ENCODE results near the gene NLN. TPM values are rescaled to one million over a fixed set of nuclear protein-coding genes. Genes with fewer than 3 reads are reported as not detected.

Gene NLN
- total and polyA plus RNA-seq, 2 donors (not counting 1 experiment from before 2014, with no cell fraction given): 29.2 to 33.7 TPM

- TF ChIP-seq CTCF (conservative IDR thresholded peaks at IDR 0.05 in 1 of 2, IDR thresholded peaks at IDR 0.05 in 1 of 2; ENCODE audit: low read depth in 1 of 2, low read length in 2 of 2) (no peak), EZH2 (IDR thresholded peaks at IDR 0.05; ENCODE audit: low read length, missing control alignments) (no peak)
- H3K27me3 ChIP-seq (ENCODE audit: control insufficient read depth, insufficient read depth, low read length): no peaks in the 10 kb centered on the region
- peak overlapping the region; percentile 16 for H3K27ac ChIP-seq (ENCODE audit: insufficient read depth, low read length)
- no peak overlapping the region for H3K9ac ChIP-seq (ENCODE audit: insufficient read depth, low read length)
- DNase-seq (ENCODE audit: low read depth in 2 of 2): peak in 1 of 2 donors; percentile 54
- no peaks in the 10 kb centered on the region for H3K79me2 ChIP-seq (ENCODE audit: control insufficient read depth, insufficient read depth, low read length)
- peaks cover 2% of the 10 kb centered on the region for H3K36me3 ChIP-seq (ENCODE audit: control insufficient read depth, insufficient read depth, low read length)
- H3K4me2 ChIP-seq (ENCODE audit: extremely low read depth, insufficient read depth, low read length): peak overlapping the region; percentile 41
- no peaks in the 10 kb centered on the region for H3K9me3 ChIP-seq (ENCODE audit: control insufficient read depth, insufficient read depth, low read depth, low read length)
- H3K4me3 ChIP-seq (replicated peaks in 1 of 4; ENCODE audit: control extremely low read depth in 1 of 4, insufficient read depth in 1 of 4, low read depth in 3 of 4, low read length in 4 of 4): no peak overlapping the region
- peaks cover 8% of the 10 kb centered on the region for H3K4me1 ChIP-seq (ENCODE audit: control insufficient read depth, extremely low read depth, insufficient read depth, low read length)
- H2AFZ ChIP-seq (ENCODE audit: low read length): peak overlapping the region; percentile 36
- H4K20me1 ChIP-seq (ENCODE audit: control insufficient read depth, extremely low read depth, insufficient read depth, low read length): no peaks in the 10 kb centered on the region
These were observed 86.3 kb downstream of the NLN start for GRCh38 chr5:65808251-65808741.

- H4K20me1 ChIP-seq (ENCODE audit: control insufficient read depth, extremely low read depth, insufficient read depth, low read length): no peaks in the 10 kb centered on the region
- TF ChIP-seq CTCF (conservative IDR thresholded peaks at IDR 0.05 in 1 of 2, IDR thresholded peaks at IDR 0.05 in 1 of 2; ENCODE audit: low read depth in 1 of 2, low read length in 2 of 2): no peak
- TF ChIP-seq EZH2 (IDR thresholded peaks at IDR 0.05; ENCODE audit: low read length, missing control alignments): no peak
- H3K27ac ChIP-seq (ENCODE audit: insufficient read depth, low read length): no peak overlapping the region
- no peak overlapping the region for H3K4me3 ChIP-seq (replicated peaks in 1 of 4; ENCODE audit: control extremely low read depth in 1 of 4, insufficient read depth in 1 of 4, low read depth in 3 of 4, low read length in 4 of 4)
- peak overlapping the region; percentile 13 for H2AFZ ChIP-seq (ENCODE audit: low read length)
- H3K4me2 ChIP-seq (ENCODE audit: extremely low read depth, insufficient read depth, low read length): peak overlapping the region; percentile 41
- peaks cover 8% of the 10 kb centered on the region for H3K4me1 ChIP-seq (ENCODE audit: control insufficient read depth, extremely low read depth, insufficient read depth, low read length)
- H3K36me3 ChIP-seq (ENCODE audit: control insufficient read depth, insufficient read depth, low read length): peaks cover 2% of the 10 kb centered on the region
- H3K79me2 ChIP-seq (ENCODE audit: control insufficient read depth, insufficient read depth, low read length): no peaks in the 10 kb centered on the region
- no peaks in the 10 kb centered on the region for H3K9me3 ChIP-seq (ENCODE audit: control insufficient read depth, insufficient read depth, low read depth, low read length)
- no peaks in the 10 kb centered on the region for H3K27me3 ChIP-seq (ENCODE audit: control insufficient read depth, insufficient read depth, low read length)
- H3K9ac ChIP-seq (ENCODE audit: insufficient read depth, low read length): no peak overlapping the region
- peak; percentile 49 to 59 for DNase-seq (ENCODE audit: low read depth in 2 of 2)
These were observed 86.8 kb downstream of the NLN start for GRCh38 chr5:65808818-65809217.

- peak; percentile 76 to 96 for DNase-seq (ENCODE audit: low read depth in 2 of 2)
- Histone ChIP-seq H2AFZ (ENCODE audit: low read length) (no peak overlapping the region), H3K79me2 (ENCODE audit: control insufficient read depth, insufficient read depth, low read length) (no peaks in the 10 kb centered on the region), H3K27ac (ENCODE audit: insufficient read depth, low read length) (no peak overlapping the region), H3K4me2 (ENCODE audit: extremely low read depth, insufficient read depth, low read length) (peak overlapping the region; percentile 49), H3K9ac (ENCODE audit: insufficient read depth, low read length) (no peak overlapping the region), H3K27me3 (ENCODE audit: control insufficient read depth, insufficient read depth, low read length) (no peaks in the 10 kb centered on the region), H3K4me1 (ENCODE audit: control insufficient read depth, extremely low read depth, insufficient read depth, low read length) (peaks cover 8% of the 10 kb centered on the region), H4K20me1 (ENCODE audit: control insufficient read depth, extremely low read depth, insufficient read depth, low read length) (no peaks in the 10 kb centered on the region), H3K9me3 (ENCODE audit: control insufficient read depth, insufficient read depth, low read depth, low read length) (no peaks in the 10 kb centered on the region), H3K36me3 (ENCODE audit: control insufficient read depth, insufficient read depth, low read length) (peaks cover 2% of the 10 kb centered on the region), H3K4me3 (replicated peaks in 1 of 4; ENCODE audit: control extremely low read depth in 1 of 4, insufficient read depth in 1 of 4, low read depth in 3 of 4, low read length in 4 of 4) (no peak overlapping the region)
- no peak for TF ChIP-seq CTCF (conservative IDR thresholded peaks at IDR 0.05 in 1 of 2, IDR thresholded peaks at IDR 0.05 in 1 of 2; ENCODE audit: low read depth in 1 of 2, low read length in 2 of 2)
- TF ChIP-seq EZH2 (IDR thresholded peaks at IDR 0.05; ENCODE audit: low read length, missing control alignments): no peak
These were observed 88.0 kb downstream of the NLN start for GRCh38 chr5:65809817-65810531.

Measured in fibroblast of lung (primary cell).